ENCODE results near the gene CACNG7.

Gene CACNG7

DNA sequence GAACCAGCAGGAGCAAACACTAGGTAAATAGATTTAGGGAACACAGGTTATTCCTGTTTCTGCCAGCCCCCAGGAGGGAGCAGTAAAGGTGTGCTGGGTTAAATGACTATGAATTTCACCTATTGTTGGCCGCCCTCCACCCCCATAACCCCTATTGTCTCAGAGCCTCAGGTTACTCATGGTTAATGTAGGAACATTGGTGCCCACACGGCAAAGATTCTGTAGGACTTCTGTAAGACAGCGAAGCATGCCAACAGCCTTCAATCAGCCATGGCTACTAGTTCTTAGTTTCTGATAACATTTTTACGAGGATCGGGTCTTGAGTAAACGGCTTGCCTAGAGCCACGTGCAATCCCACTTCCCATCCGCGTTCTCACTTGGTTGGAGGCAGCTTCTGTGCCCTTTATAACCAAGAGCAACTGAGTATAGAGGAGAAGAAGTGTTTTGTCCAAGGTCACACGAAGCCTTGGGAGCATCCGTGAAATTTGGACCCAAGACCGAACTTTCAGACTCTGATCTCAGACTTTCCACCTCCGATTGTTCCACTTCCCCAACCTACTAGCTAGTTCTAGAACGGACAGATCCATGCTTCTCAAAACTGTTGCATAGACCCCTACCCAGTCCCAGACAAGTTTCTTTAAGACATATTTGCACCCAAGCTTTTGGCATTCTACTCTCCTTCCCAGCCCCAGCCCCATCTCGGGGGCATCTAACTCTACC is 48.5 kb downstream of the CACNG7 start:
- DNase-seq (ENCODE audit: low read depth): no peak

DNA sequence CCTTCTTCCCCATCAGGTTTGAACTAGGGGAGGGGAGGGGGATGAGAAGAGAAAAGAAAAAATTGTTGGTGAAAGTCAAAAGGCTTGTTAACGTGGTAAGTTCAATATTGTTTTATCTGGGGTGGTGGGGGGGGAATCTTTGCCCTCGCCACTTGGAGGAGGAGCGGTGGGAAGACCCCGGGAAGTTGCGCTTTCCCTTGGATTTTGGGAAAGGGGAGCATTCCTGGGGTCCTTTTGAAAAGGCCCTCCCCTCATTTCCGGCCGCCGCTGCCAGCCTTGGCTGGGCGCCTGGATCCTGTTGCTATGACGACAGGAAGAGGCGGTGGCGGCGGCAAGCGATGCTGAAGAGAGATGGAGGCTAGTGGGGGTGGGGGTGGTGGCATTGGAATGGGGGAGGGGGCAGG is 49.1 kb downstream of the CACNG7 start:
- DNase-seq (ENCODE audit: low read depth): no peak

DNA sequence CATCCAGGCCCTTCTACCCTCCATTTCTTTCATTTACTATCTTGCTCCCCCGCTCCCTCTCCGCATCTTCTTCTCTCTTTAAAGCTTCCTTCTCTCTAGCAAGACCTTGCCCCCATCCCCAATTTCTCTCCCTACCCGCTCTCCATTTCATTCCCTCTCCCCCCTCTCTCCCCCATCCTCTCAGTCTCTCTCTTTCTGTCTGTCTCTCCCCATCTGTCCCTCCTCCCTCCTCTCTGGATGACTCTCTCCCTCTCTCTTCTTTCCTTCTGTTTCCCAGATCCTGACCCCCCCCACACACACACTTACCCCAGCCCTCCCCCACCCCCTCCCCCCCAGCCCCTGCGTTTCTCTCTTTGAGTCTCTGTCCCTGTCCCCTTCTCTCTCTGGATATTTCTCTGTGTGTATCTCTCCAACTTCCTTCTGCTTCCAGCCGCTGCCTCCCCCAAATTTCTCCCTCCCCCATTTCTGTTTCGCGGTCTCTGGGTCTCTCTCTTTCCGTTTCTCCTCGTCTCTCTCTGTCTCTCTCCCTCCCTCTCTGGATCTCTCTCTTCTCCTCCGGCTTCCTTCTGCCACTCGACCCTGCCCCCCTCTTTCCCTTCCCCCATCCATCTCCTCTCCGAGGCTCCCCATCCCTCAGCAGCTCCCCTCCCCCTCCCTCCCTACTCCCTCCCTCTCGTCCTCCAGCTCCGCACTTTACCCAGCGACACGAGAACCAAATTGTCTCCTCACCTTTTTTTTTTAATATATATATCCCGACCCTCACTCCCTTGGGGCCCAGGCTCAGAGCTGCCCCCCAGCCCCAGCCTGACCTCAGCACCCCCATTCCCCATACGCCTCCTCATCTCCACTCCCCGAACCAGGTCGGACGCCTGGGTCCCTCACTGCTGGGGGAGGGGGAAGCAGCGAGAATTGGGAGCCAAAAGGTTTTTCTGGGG is 50.0 kb downstream of the CACNG7 start:
- DNase-seq (ENCODE audit: low read depth): no peak

DNA sequence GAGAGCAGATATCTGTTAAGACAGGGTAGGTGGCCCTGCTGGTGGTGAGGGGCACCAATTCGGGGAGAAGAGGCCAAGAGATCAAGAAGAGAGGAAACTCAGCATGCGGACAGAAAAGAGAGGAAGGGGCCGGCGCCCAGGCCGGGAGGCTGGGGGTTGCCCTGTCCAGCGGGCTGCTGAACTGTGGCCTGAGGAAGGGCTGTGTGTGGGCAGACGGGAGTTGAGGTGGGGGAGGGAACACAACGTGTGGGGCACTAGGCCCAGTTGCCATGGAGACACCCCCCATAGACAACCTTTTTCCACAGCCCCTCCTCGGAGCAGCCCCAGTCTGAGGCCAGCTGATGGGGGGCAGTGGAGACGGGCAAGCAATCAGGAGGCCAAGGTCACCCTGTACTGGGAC is 51.1 kb downstream of the CACNG7 start:
- DNase-seq (ENCODE audit: low read depth): no peak

DNA sequence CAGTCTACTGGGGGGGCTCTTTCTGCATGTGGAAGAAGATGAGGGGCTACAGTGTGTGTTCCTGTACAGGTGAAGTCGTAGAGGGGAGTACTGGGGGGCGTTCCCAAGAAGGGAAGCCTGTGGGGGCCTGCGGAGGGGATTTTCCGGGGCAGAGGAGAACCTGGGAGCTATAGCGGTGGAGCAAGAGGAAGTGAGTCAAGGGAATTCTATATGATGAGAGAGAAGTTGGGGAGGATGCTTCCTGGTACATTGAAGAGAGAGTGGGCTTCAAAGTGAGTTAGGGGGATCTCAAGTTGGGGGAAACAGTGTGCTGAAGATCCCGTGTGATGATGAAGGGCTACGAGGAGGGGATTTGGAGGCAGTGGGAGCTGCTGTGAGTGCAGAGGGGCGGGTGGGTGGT is 51.8 kb downstream of the CACNG7 start:
- DNase-seq (ENCODE audit: low read depth): peak; percentile 59

DNA sequence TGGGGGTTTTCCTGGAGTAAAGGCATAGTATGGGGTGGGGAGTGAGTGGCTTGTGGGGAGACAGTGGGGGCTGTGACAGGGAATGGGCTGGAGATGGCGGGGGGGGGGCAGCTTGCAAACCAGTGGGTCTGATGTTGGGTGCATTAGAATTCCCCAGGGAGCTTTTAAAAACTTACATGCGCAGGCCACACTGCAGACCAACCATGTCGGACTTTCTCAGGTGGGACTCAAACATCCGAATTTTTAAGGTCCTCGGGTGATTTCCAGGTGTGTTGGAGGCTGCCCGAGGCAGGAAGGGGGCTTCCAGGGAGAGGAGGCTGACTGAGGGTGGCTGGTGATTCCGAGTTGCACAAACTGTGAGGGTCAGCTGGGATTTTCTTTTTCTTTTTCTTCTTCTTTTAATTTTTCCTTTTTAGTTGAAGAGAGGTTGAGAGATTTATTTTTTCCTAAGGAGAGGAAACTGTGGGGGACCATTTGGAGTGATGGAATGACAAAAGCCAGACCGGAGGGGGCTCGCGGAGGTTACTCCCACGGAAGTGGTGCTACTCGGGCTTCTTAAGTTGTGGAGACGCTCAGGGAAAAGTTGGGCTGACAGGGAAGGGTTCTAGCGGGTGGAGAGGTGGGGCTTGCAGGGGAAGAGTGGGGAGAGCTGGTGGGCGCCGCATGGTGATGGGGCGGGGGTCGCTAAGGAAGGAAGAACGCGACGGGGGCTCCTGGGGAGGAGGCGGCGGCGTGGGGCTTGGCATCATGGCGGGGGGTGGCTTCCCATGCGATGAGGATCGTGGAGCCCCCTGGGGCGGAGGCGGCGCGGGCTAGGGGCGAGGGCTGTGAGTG is 52.7 kb downstream of the CACNG7 start:
- peak; percentile 76 for DNase-seq (ENCODE audit: low read depth)

DNA sequence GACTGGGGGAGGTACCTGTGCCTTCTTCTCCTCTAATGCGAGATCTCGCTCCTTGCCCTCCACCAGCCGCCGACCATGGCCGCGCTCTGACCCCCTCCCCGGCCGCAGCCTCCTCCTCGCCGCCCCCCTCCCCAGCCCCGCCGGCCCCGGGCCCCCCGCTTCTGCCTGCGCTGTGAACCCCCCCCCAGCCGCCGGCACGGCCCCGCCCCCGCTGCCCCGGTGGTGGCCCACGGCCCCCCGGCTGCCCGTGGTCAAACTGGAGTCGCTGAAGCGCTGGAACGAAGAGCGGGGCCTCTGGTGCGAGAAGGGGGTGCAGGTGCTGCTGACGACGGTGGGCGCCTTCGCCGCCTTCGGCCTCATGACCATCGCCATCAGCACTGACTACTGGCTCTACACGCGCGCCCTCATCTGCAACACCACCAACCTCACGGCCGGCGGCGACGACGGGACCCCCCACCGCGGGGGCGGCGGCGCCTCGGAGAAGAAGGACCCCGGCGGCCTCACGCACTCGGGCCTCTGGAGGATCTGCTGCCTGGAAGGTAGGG is 53.9 kb downstream of the CACNG7 start, which contains the start of gene CACNG8:
CACNG8 (plus strand) TSS at position 51 of the 545 bp plus-strand sequence.
- no peak for DNase-seq (ENCODE audit: low read depth)

DNA sequence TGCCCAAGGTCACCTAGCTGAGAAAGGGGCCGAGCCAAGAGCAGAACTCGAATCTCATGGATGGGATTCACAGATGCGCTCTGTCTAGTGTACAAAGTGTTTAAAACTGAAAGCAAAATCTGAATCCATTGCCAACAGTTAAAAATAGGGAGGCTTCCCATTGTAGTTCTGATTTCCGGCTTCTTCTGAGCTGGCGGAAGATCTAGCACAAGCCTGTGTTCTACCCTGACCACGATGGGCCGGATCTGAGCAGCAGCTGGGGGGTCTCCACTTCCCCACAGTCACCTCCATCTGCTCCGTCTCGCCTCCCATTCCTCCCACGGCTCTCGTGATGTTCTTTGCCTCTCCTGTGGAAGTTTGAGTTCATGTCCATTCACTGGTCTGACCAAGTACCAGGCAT is 56.0 kb downstream of the CACNG7 start:
- DNase-seq (ENCODE audit: low read depth): no peak

DNA sequence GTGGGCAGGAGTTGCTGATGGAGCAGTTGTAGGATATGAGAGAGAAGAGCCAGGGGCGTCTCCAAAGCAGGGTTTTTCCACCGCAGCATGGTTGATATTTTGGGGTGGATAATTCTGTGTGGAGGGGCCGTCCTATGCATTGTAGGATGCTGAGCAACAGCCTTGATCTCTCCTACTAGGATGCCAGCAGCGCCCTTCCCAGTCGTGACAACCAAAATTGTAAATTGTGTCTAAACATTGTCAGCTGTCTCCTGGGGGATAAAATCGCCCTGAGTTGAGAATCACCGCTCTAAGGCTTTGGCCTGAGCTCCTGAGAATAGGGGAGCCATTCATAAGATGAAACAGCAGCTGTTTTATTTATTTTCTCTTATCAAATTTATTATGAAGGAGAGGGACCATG is 57.9 kb downstream of the CACNG7 start:
- no peak for DNase-seq (ENCODE audit: low read depth)

DNA sequence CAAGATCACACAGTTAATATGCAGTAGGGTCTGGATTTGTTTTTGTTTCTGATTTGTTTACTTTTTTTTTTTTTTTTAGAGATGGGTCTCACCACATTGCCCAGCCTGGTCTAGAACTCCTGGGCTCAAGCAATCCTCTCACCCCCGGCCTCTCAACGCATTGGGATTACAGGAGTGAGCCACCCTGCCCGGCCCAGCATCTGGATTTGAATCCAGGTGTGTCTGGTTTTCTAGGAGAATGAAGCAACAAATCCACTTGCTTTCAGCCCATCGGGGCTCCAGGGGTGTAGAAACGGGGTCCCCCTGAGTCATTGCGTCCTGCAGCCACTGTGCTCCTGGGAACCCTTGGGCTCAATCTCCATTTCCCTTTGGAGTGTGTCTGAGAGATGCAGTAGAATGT is 60.3 kb downstream of the CACNG7 start:
- DNase-seq (ENCODE audit: low read depth): no peak

DNA sequence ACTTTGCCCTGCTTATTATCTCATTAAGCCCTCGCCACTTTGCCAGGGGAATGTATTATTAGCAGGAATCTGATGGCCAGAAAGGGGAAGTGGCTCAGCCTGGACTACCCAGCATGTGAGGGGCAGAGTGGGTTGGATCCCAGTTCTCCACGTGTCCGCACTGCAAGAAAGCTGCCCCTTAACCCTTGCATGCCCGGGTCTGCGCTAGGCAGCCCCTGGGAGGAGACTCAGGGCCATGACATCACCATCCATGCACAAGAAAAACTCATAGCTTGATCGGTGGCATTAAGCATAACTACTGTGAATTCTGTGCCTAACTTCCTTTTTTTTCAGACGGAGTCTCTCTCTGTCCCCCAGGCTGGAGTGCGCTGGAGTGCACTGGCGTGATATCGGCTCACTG is 62.6 kb downstream of the CACNG7 start:
- DNase-seq (ENCODE audit: low read depth): no peak

DNA sequence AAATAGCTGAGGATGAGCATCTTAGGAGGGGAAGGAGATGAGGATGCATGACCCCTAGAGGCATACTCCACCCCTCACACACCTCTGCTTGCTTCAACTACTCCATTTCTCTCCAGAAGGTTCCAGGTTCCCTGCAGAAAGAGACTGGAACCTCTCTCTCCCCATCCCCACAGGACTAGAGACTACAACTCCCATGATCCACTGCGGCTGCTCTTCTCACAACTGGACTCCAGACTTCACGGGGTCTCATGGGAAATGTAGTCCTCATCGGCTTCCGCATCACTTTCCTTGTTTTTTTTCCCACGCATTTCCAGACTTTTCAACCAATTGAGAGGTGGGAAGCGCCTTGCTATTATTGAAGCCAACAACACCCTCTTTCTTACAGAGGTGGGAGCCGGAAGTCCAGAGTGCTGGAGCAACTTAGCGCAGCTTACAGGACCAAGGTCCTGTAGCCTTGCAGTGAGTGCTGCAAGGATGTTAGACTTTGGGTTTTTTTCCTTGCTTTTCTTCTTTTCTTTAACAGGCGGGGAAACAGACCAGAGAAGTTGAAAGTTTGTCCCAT is 68.4 kb downstream of the CACNG7 start:
- DNase-seq (ENCODE audit: low read depth): peak; percentile 88

DNA sequence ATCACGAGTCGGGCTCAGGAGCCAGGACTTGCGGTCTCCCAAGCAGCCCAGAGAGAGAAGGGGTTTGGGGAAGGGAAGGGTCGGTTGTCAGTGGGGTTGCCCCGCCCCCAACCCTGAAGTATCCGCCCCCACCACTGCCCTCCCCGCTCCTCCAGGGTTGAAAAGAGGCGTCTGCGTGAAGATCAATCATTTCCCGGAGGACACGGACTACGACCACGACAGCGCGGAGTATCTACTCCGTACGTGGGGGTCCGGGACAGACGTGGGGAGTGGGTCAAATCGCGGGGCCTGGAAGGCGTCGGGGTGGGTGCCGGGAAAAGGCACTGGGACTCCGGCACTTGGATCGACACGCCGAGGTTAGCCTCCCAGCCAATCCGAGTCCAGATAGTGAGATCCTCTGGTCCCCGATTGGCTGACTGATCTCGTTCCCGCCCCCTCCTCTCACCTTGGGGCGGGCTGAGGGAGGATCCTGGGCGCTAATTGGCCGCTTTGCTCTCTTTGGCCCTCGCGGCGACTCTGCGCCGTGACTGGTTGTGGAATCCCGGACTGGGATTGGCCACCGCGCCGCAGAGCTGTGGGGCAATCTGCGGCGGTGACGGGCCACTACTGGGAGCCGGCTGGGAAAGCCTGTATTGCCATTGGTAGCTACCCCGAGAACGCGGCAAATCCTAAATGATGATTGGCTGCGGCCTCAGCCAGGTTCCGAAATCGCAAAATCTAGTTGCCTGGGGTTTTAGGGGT is 69.1 kb downstream of the CACNG7 start:
- DNase-seq (ENCODE audit: low read depth): peak; percentile 87

DNA sequence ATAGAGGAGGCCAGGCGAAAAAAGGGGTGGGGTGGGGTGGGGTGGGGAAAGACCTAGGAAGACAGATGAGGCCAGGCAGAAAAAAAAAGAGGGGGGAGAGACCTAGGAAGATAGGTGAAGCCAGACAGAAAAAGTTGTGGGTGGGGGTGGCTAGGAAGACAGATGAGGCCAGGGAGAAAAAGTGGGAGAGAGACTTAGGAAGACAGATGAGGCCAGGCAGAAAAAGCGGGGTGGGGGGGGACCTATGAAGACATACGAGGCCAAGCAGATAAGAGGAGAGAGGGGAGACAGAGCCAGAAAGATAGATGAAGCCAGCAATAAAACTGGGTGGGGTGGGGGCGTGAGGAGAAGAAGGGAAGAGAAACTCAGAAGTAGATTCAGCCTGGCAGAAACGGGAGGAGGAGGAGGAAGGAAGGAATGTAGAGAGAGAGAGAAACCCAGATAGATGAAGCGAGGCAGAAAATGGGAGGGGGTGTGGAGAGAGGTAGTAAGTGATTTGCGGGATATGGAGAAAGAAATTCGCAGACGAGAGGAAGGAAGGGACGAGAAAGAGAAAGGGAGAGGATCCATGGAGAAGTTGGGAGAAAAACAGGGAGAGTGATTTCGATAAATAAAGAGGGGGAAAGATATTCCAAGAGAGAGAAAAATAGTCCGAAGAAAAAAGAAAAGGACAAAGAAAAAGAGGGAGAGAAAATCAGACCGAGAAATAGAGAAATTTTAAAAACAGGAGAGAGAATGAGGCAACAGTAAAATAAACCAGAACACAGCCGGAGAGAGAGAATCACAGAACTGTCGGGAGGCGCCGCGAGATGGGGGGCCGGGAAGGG is 70.1 kb downstream of the CACNG7 start:
- DNase-seq (ENCODE audit: low read depth): no peak

DNA sequence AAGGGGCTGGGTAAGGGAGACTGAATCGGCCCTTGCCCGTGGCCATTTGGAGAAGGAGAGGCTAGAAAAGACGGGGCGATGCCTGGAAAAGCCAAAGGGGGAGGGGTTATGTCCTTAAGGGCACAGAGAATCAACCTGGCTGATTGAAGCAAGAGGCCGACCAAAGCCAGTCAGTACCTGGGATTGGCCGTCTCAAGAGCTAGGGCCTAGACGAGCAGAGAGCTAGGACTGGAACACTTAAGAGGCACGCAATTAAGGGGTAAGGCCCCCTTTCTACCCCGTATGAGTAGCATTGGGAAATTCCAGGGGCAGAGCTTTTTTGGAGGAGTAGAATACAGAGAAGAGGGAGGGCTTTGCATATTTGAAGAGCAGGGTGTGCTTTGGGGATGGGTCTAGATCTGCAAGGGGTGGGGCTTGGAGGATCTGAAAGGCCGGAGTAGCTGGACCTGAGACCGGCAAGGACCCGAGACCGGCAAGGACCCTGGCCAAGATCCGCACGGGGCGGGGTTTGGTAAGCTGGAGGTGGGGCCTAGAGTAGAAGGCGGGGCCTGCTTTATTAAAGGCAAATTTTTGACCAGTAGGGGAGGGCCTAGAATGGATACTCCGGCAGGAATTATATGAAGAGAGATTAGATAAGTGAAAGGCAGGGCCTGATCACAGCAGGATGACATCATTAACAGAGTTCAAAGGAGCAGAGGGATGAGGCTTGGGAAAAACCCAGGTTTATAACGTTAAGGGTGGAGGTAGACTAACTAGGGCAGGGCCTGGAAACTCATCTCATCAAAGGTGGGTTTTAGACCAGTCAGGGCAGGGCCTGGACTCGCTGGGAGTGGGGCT is 71.7 kb downstream of the CACNG7 start:
- peak; percentile 74 for DNase-seq (ENCODE audit: low read depth)

DNA sequence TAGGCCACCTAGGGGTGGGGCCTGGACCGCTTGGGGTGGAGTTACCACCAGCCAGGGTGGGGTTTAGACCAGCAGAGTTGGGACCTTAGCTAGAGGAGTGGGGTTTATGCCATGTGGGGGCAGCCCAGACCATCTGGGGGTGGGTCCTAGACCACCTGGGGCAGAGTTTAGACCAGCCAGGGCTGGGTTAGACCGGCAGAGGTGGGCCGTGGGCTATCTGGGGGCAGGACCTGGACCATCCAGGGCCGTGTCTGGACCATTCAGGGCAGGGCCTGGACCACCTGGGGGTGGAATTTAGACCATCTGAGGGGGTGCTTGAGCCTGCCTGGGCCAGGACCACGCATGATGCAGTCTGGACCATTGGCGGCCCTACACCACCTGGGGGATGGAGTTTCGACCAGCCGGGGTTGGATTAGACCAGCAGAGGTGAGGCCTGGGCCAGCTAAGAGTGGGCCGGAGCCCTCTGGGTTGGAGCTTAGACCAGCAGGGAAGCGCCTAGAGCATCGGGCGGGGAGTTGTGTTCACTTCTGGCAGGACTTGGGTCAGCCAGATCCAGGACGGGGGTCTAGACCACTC is 72.4 kb downstream of the CACNG7 start:
- DNase-seq (ENCODE audit: low read depth): no peak

DNA sequence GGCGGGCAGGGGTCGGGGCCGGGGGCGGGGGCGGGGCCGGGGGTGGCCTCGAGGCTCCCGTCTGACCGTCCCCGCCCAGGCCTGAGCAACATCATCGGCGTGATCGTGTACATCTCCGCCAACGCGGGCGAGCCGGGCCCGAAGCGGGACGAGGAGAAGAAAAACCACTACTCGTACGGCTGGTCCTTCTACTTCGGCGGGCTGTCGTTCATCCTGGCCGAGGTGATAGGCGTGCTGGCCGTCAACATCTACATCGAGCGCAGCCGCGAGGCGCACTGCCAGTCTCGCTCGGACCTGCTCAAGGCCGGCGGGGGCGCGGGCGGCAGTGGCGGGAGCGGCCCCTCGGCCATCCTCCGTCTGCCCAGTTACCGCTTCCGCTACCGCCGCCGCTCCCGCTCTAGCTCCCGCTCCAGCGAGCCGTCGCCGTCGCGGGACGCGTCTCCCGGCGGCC is 72.9 kb downstream of the CACNG7 start:
- no peak for DNase-seq (ENCODE audit: low read depth)

DNA sequence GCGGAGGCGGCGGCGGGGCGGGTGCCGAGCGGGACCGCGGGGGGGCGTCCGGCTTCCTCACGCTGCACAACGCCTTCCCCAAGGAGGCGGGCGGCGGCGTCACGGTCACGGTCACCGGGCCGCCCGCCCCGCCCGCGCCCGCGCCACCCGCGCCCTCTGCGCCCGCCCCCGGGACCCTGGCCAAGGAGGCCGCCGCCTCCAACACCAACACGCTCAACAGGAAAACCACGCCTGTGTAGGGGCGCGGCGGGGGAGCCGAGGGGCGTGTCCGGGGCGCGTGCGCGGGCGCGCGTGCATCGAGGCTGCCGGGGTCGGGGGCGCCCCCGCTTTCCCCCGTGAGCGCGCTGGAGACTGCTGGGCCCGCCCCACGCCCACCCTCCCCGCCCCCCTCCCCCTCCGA is 73.5 kb downstream of the CACNG7 start:
- no peak for DNase-seq (ENCODE audit: low read depth)
